HG03064 (cell line): ENCODE data around the gene MYL4.
"Not testable (repeated sequence)": the region's sequence is repeated elsewhere in the genome, so short reads cannot be mapped to it uniquely, and the experiment has no call there.

Source experiments
- ATAC-seq: cut with Tn5 transposase; IDR thresholded peaks from one replicate; pipeline ENCODE4 v1.9.1; 2021; ENCODE audit warnings: low read depth; ENCODE audit not compliant: unreplicated experiment

The MYL4 gene

DNA sequence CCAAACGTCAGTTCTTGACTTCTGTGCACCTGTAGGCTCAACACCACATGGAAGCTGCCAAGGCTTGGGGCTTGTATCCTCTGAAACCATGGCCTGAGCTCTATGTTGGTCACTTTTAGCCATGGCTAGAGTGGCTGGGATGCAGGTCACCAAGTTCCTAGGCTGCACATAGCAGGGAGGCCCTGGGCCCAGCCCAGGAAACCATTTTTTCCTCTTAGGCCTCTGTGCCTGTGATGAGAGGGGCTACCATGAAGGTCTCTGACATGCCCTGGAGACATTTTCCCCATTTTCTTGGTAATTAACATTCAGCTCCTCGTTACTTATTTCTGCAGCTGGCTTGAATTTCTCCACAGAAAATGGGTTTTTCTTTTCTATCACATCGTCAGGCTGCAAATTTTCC is 59.8 kb downstream of the MYL4 start:
- not testable (repeated sequence) for ATAC-seq

DNA sequence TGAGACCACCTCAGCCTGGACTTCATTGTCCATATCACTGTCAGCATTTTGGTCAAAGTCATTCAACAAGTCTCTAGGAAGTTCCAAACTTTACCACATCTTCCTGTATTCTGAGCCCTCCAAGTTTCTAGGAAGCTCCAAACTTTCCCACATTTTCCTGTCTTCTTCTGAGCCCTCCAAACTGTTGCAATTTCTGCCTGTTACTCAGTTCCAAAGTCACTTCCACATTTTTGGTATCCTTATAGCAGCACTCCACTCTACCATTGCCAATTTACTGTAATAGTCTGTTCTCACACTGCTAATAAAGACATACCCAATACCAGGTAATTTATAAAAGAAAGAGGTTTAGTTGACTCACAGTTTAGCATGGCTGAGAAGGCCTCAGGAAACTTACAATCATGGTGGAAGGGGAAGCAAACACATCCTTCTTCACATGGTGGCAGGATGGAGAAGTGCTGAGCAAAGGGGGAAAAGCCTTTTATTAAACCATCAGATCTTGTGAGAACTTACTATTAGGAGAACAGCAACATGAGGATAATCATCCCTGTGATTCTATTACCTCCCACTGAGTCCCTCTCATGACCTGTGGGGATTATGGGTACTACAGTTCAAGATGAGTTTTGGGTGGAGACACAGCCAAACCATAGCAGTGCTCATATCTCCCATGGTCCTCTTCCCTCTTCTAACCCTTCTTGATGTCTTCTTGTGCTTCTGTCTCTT is 60.6 kb downstream of the MYL4 start:
- not testable (repeated sequence) for ATAC-seq

DNA sequence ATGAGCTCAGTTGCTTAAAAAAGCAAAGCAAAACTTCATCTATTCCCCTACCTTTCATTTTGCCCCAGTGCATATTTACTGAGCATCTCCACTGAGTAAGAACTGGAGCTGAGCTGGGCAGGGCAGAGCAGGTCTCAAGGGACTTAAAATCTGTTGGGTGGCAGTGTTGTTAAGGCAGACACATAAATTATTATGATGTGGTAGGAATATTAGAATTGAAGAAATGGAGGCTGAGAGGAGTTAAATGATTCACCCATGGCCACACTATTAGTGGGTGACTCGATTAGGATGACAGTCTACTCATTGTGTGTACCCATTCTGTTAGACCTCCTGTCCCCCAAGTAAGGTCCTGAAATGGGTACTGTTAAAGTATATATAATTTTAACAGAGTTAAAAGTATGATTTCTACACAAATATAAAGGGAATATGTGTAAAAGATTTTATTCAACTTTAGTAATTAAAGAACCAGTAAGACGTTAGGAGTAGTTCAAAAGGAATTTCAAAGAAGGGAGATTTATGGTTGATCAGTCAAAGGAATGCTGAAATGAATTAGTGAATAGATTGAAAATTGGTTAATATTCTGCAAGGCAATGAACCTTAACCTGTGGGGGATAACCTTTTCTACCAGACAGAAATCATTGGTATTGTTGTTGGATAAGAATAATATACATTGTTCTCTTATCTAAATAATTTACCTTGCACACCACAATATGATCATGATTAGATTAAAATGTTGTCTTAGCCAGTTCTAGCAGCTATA is 62.0 kb downstream of the MYL4 start:
- ATAC-seq, result no peak

DNA sequence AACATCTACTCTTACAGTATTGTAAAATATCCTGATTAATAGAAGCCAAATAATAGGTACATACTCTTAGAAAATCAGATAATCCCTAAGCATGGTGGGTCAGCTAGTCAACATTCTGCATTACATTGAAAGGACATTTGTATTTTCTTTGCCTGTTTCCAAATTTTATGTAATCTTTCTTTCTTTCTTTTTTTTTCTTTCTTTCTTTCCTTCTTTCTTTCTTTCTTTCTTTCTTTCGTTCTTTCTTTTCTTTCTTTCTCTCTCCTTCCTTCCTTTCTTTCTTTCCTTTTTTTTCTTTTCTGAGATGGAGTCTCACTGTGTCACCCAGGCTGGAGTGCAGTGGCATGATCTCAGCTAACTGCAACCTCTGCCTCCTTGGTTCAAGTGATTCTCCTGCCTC is 63.3 kb downstream of the MYL4 start:
- ATAC-seq, result no peak

DNA sequence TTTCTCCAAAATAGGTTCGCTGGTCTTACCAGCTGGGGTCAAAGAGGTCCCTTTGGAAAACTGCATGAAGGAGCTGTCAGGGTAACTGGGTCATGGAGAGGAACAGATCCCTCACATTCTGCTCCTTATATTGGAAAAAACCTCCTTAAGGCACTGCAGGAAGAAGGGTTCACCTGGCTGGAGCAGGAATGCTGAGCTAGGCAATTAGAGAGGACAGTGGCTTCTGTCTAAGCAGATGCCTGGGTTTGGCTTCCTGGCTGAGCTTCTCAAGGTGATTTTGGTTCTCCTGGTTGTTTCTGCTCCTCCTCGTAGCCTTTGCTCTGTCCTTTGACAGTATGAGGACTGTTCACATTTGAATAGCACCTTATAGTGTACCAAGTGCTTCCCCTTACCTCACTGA is 64.1 kb downstream of the MYL4 start:
- ATAC-seq, result no peak
